NCI-H2196 treated with DMSO at 0.1 percent for 48 hours (cell line): Measurements from ENCODE around the gene EFNA3.

ENCODE experiments used
- DNase-seq: peaks from one replicate; lab custom pipeline; 2025; ENCODE audit not compliant: unreplicated experiment; lab: John Stamatoyannopoulos, UW

Gene EFNA3

DNA sequence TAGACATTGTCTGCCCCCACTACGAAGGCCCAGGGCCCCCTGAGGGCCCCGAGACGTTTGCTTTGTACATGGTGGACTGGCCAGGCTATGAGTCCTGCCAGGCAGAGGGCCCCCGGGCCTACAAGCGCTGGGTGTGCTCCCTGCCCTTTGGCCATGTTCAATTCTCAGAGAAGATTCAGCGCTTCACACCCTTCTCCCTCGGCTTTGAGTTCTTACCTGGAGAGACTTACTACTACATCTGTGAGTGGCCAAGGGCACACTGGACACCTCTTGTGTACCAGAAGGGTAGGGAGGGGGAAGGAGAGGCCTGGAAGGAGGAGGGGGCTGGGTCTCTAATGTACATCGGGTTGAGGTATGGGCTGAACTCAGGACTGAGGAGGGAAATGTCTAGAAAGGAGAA lies 11.9 kb upstream of the EFNA3 start:
- no peak for DNase-seq

DNA sequence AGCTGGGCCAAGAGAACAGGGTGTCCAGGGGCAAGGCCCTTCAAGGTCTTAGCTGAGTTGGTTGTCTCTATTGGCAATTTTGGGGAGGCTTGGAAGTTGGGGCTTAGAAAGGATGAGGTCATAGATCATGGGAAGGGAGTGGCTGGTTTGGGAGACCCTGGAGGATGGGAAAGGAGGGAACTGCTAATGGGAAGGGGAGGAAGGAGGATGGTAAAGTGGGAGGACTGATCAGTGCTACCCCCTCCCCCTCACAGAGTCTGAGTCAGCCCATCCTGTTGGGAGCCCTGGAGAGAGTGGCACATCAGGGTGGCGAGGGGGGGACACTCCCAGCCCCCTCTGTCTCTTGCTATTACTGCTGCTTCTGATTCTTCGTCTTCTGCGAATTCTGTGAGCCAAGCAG lies 10.0 kb upstream of the EFNA3 start:
- no peak for DNase-seq

DNA sequence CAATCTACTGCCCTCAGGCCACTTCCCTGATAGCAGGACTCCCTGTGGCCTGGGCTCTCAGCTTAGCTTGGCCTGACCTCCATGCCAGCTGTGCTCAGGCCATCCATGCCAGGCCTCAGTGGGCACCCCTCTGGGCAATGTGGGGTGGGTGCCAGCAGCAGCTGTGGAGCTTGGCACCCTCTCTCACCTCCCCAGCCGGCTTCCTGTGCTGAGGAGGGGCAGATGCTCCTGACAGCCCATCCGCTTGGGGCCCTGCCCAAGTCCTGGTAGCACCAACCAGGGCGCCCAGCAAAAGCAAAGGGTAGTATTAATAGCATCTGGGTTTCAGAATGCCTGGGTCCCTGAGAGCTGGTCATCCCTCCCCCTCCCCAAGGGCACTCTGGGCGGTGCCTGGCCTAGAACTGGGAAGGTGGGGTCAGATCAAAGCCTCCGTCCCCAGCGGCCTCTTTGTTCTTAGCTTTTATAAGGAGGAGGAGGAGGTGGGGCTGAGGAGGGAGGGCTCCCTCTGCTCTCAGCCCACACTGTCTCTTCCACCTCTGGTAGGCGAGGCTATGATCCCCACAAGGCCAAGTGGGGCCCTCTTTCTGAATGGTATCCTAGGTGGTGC lies 9.0 kb upstream of the EFNA3 start:
- DNase-seq, result peak; percentile 71

DNA sequence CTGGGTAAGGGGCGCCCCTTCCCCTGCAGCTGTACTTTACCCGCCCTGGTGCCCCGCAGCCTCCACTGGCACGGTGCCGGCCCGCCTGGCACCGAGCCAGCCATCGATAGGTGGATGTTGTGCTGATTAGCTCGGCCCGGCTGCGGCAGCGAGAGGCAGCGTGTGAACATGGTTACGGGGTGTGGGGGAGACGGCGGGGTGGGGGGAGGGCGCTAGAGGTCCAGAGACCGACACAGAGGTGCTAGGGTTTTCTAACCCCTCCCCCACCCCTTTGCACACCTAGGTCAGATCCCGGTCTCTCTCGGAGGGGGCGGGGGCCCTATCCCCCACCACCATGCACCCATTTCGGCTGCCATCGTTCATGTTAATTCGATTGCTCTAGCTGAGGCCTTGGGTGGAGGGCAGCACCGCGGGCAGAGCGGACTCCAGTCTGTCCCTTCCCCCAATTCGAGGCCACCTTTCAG lies 8.4 kb upstream of the EFNA3 start:
- no peak for DNase-seq

DNA sequence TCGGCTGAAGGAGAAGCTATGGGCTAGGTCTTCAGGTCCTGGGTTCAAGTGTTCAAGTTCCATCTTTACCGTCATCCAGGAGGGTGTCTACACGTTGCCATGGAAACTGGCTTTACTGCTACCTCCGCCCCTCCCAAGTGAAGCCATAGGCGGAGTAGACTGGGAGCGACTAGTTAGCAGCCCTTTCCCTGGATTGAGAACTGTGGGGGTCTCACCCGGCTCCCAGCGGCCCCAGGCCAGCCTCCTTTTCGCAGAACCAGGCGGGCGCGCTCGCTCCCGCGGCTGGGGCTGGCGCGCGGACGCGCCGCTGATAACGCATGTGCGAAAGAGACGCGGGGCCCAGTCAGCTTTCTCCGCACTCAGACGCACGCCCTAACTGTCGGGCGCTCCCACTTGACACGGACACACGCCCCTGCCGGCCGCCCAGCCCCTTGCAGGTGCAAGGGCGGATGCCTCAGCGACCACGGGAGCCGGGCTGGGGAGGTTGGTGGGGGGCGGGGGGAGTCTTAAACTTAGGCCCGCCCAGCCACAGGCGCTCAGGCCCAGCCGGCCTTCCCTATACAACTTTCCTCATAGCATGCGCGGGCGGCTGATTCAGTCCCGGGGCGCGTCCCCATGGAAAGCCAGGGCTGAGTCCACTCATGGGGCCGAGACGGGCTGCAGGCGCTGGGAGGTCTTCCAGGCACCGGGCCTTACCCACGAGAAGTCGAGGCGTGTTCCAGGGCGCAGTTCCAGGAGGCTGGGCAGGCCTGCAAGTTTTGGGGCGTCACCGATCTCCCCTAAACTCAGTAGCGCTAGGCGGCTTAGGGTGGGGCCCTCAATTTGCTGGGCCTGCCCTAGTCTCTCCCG lies 7.7 kb upstream of the EFNA3 start:
- DNase-seq, result no peak

DNA sequence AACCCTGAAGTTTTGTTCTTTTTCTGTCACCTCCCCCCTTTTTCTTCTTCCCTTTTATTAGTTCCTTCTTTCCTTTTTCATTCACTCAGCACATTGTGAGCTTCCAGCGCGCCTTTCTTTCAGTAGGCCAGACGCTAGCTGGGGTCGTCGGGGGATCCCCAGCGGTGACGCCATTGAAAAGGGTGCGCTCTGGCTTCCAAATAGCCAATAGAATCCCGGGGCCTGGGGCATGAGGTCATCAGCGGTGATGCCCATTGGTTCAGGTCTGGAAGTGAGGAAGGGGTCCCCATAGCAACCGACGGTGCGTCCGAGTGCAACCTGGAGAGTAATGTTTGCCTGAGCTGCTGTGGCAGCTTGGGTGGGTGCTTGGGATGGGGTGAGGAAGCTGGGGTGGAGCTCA lies 6.9 kb upstream of the EFNA3 start:
- DNase-seq, result no peak

DNA sequence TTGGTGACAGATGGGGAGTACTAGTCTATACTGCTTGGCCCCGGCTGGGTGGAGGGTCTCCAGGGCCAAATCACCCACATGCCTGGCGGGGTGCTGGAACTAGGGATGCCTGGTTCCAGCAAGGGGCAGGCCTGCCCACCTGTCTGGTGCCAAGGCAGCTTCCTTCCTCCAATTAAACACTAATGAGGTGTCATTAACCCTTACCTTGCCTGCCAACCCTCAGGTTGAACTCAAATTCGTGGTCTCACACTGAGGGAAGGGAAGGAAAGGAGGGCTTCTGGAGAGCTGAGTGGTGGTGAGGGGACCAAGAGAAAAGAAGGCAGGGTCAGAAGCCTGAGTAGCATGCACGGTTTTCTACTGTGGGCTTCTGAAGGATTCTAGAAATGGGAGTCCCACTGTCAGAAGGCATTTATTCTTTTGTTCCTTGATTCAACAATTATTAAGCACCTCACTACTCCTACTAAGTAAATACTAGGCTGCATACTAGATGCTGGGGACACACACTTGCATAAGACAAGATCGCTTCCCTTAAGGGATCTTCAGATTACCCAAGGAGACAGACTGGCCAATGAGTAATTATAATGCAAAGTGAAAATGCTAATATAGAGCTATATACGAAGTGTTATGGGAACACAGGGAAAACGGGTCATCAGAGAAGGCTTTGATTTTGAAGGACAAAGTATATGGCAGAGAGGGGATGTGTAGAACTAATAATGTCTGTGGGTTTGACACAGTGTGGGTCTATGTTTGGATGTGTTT lies 5.9 kb upstream of the EFNA3 start:
- no peak for DNase-seq

DNA sequence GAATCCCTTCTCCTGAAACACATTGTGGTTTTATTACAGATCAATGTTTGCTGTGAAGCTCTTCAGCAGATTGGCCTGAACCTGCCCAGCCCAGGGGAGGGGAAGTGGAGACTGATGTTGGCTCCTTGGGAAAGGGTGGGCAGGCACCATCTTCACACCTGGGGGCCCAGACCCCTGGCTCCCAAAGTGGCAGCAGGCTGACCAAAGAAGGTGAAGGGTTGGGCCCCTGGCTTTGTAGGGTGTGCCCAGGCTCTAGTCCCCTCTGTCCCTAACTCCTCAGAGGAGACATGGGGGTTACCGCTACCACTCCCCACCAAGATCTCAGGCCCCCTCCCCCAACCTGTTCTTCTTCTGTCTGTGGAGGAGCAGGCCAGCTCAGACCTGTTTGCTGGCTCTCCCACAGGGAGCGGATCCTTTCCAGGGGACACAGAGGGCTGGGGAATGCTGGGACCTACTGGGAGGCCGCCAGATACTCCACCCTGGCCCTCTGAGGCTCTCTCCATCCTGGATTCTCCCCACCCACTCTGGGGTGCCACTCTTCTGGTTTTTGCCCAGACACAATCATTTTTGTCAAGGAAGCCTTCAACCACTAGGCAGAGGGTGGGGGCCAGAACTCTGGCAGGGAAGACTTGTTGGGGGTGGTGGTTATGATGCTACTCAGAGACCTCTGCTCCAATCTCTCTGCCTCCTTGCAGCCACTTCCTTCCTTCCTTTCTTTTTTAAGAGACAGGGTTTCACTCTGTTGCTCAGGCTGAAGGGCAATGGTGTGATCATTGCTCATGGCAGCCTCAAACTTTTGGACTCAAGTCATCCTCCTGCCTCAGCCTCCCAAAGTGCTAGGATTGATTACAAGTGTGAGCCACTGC lies 5.0 kb upstream of the EFNA3 start:
- no peak for DNase-seq

DNA sequence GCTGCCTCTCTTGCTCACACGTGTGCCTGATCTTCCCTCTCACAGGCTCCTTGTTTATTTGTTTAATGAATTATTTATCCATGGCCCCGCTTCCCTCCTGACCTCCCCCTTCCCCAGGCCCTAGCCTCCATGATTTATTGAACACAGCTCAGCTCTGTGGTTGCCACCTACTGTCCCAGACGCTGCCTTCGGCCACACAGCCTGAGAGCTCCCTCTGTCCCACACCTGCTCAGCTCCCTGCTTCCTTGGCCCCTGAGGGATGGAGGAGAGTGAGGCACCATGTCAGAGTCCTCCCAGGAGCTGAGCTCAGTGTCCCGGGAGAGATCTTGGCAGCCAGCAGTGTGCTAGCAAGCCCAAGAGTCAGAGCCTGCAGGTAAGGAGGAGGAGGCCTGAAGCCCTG lies 3.1 kb upstream of the EFNA3 start:
- DNase-seq, result no peak

DNA sequence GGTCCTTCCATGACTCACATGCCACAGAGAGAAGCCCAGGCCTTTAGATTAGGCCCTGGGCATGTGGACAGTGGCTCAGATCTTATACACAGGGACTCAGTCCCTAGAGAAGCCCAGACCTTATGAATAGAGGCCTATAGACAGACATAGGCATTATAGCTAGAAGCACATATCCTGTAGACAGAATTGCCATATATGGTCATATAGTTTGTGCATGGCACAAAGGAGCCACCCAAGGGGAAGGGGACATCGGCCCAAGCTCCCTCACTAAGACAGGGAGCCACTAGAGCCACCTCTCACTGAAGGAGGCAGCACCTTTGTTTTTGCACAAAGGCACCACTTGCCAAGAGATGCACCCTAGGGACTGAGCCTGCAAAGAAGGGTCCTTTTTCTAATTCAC lies 2.3 kb upstream of the EFNA3 start:
- DNase-seq, result no peak

DNA sequence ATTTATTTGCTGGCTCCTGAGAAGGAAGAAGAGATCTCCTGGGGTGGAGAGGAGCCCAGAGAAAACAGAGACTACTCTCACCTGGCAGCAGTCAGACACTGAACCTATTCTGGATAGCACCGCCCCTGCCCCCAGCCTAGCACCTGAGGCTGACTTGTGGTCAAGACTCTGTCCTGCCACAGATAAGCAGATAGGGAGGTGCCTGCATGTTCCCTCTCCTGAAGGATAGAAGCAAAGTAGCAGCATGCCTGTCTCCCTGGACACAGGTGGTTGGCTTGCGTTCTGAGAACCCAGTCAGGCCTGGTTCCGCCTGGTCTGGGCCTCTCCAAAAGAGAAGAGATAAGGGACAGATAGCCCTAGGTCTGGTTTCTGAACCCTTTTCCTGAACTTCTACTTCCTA lies 1.3 kb upstream of the EFNA3 start:
- DNase-seq, result no peak

DNA sequence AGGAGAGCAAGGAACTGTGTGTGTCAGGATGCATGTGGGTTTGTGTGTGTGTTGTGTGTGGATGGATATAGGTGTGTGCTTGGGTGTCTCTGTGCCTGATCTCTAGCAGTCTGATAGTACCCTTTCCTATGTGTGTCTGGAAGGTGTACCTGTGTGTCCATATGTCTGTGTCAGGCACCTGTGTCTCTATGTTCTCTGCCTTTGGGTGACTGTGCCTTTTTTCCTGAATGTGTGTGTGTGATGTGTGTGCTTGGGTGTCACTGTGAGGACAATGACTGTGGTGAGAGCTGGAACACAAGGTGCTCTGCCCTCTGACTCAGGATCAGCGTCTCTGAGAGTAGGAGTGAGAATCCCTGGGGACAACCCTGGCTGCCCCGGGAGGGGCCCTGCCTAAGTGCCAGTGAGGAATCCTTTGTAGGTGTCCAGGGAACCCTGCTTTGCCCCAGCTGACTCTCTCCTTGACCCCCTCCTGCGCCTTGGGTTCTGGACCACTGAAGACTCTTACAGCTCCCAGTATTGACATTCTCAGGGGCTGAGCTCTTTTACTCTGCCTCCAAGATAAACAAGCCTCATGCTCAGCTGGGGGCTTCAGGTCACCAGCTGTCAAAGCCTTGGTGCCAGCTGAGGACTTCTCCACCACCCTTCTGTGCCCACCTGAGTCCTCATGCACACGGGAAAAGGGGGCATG lies 735 bp upstream of the EFNA3 start:
- DNase-seq, result no peak

DNA sequence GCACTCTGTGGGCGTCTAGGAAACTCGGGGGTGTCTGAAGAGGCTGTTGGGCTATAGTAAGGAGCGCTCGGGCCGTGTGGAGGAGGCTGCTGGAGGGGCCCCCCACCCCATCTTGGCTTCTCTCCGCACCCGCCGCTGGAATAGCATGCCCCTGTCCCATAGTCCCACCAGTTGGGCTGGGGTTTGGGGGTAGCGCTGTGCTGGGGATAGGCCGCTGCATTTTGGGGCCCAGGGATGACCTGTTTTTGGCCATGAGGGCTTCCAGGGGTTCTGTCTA lies 511 bp downstream of the EFNA3 start:
- no peak for DNase-seq

DNA sequence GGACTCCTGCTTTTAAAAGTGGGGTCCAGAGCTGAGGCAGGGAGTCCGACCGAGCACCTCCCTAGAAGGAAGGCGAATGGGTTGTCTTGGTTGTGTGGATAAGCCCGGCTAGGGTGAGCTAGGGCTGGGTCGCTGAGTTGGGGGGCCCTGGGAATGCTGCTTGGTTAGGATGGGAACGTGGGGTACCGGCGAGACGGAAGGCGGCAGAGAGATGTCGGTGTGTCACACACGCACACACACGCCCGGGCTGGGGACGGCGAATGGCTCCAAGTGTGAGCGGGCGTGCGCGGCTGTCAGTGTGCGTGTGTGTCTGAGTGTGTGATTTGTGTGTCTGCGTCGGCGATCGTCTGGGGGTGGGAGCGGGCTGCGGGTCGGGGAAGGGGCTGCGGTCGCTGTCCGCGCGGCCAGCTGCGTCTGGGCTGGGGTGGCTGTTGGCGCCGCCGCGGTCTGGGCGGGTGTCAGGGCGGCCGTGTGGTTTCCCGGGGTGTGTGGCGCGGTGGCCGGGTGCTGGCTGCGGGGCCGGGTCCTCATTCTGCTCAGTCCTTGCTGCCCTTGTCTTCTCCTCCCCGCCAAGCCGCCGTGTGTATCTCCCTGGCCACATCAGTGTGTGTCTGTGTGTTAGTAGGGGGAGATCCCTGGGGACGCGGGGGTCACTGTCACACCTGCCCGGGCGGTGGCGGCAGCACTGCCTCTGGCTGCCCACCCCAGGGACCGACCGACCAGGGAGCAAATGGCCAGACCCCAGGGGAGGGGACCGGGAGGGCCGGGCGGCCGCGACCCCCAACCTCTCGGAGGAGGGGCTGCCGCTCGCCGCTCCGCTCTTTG lies 1.1 kb downstream of the EFNA3 start:
- DNase-seq, result no peak

DNA sequence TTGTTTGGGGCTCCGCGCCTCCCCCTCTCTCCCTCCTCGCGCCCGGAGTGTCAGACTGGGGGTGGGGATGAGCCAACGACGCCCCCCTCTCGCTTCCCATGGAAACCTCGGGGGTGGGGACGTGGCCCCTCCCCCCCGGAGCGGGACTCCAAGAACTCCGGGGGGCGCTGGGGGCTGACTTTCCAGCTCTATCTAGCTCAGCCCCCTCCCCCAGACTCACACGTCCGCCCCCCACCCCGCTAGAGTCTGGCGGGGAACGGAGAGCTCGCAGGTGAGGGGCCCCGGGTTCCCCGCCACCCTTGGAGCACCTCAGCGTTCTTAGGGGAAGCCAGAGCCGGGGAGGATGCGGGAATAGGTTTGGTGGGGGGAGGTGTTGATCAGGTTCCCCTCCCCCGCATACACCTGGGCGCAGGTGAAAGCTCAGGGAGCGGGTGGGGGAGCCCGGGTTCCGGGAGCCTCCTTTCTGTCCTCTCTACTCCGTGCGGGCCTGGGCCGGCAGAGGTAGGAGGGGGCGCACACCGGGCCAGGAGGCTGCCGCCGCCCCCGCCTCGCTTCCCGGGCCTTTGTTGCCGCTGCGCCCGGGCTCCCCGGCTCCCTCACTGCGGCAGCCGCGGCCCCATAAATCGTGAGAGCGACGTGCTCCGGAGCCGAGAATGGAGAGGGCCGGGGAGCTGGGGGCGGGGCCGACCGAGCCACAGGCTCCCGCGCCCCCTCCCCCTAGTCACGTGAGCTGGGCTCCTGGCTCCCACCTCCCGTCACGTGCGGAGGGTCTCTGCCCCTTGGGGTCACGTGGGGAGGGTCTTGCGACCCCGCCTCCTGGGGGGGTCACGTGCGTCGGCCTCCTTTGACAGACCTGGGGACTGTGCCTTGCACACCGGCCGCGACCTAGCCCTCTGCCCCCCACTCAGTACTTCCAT lies 1.9 kb downstream of the EFNA3 start:
- DNase-seq, result peak; percentile 49

DNA sequence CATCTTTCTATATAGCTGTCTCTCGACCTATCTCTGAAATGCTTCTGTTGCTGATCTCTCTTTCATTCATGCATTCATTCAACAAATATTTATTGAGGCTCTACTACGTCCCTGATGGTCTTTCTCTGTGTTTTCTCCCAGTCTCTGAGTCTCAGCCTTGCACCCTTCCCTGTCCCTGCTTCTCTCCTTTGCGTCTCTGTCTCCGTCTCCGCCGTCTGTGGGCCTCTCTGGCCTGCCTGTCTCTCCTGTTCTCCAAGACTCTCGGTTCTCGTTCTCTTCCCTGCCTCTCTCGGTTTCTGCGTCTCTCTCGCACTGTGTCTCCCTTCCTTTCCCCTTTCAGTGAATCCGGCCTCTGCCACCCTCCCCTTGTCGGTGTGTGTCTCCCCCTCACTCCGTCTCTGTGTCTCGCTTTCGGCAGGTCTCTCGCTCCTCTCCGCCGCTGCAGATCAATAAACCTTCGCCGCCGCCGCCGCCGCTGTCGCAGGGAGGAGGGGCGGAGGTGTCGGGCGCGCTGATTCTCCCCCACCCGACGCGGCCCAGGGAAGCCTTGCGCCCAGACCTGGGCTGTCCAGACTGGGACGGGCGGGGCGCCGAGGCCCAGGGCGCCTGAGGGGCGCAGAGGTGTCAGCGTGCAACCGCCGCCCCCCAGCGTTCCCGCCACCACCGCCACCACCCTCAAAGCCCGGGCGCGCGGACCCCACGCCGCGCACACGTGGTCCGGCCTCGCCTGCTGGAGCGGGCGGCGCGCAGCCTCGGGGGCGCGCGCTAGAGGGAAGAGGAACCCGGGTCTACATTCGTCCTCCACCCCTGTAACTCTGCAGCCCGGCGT lies 3.0 kb downstream of the EFNA3 start:
- DNase-seq, result no peak

DNA sequence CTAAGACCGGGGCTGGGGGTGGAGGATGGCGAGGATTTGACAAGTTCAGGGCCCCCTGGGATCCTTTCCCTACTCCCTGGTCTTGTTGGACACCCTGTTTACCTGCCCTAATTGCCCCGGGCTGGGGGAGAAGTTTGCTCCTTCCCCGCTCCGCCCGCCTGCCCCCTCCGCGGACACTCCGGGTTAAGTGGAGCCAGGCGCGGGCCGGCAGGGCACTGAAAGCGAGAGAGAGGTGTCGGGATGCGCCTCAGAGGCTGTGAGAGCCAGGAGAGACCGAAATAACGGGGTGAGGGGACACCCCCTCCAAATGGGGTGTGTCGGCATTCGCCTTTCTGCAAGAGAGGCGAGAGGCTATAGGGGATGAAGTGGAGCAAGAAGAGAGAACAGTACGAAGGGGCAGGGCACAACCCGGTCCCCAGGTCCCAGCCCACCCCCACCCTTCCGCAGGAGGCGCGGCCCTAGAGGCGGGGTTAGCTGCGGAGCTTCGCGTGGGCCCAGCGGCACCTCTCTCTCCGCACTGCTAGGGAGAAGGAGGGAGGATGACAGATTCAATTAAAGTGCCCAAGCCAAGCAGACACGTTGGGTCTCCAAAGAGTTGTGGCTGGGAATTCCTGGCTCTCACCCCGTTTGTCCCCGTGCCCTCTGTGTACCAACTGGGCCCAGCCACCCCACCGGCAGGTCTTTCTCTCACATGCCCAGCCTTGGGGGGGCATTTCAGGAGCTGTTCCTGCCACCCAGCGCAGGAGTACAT lies 3.8 kb downstream of the EFNA3 start:
- DNase-seq, result no peak
